ENCODE data around the gene PDE11A.

PDE11A gene

GRCh38 chr2:177629357-177630024, 443.1 kb downstream of the PDE11A start:
- no peak for DNase-seq (ENCODE audit: low read depth in 2 of 2)

GRCh38 chr2:177628831-177629230, 443.7 kb downstream of the PDE11A start:
- DNase-seq (ENCODE audit: low read depth in 2 of 2) = no peak

DNA sequence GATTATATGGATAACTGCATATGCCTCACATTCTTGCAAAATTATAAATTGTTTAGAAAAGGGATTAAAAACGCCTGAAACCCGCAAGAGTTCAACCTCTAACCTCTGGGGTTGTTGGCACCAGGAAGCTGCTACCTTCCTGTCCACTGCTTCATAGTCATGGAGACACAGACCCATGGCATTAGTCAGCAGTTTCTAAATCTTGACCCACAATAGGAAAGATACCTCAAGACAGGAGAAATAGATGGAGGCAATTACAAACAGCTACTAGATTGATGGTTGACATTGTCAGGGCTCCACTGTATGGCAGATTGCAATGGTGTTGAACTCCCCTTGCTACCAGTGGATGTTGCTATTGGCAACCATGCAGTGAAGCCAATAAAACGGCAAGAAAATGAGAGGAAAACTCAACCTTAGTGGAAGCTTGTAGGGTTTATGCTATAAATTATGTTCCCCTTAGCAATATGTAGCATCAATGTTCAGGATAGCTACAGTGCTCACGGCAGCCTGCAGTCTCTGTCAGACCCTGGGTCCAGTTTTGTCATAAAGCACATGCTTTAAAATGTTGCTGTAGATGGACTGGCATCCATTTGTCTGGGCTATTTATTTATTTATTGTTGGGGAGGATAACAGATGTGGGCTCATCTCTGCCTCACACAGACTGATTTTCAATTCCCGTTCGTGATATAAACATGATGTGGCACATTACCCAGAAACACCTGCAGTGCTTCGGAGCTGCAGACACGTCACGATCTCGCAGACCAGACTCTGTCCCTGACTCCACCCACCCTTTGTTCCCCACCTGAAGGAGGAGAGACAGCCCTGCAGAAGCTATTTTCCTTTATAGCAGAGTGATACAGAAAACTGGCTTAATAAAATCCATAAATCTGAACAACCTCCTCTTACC, 446.6 kb downstream of the PDE11A start:
- no peak for DNase-seq (ENCODE audit: low read depth in 2 of 2)

- no peak for DNase-seq (ENCODE audit: low read depth in 2 of 2)
Measured at GRCh38 chr2:177622521-177622920, 450.1 kb downstream of the PDE11A start.

GRCh38 chr2:177619986-177620385, 452.6 kb downstream of the PDE11A start:
- no peak for DNase-seq (ENCODE audit: low read depth in 2 of 2)

GRCh38 chr2:177619461-177619860, 453.1 kb downstream of the PDE11A start:
- DNase-seq (ENCODE audit: low read depth in 2 of 2) = no peak

- peak; percentile 73 to 76 for DNase-seq (ENCODE audit: low read depth in 2 of 2)
Measured at GRCh38 chr2:177618255-177619253, 454.0 kb downstream of the PDE11A start.

DNA sequence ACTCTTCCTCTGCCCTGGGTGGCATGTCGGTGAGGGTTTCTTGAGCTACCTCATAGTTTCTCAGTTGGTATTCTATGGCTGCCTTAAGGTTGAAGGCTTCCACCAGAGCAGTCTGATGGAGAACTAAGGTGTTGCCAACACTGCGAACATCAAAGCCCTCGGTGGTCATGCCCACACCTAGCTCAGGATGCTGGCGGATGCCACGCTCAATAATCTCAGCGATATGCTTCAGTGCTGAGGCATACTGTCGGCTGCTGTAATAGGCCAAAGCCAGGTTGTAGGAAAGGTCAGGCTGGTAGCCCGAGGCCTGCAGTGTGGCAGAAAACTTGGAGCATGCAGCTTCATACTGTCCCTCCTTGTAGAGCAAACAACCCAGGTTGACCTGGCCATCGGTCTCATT, 454.7 kb downstream of the PDE11A start:
- no peak for DNase-seq (ENCODE audit: low read depth in 2 of 2)

- DNase-seq (ENCODE audit: low read depth in 2 of 2) = no peak
Measured at GRCh38 chr2:177616731-177617130, 455.8 kb downstream of the PDE11A start.

DNA sequence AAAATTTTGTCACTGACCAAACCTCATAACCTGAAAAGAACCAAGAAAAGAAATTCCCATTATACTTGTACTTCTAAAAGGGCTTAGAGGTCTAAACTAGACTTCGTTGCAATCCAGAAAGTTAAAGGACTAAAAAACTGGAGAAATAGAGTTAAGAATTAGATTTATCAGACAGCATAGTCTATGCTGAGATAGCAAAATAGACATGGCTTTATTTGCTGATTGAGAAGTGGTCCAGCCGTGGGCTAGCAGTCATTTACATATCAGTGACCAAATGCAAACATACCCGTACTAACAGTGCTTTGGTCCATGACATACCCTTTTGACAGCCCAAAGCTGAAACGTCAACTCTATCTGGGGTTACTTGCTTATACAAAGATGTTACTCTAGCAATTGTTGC, 456.5 kb downstream of the PDE11A start:
- DNase-seq (ENCODE audit: low read depth in 2 of 2) = no peak

- no peak for DNase-seq (ENCODE audit: low read depth in 2 of 2)
Measured at GRCh38 chr2:177612659-177613058, 459.9 kb downstream of the PDE11A start.

GRCh38 chr2:177611310-177611886, 461.2 kb downstream of the PDE11A start:
- no peak for DNase-seq (ENCODE audit: low read depth in 2 of 2)

DNA sequence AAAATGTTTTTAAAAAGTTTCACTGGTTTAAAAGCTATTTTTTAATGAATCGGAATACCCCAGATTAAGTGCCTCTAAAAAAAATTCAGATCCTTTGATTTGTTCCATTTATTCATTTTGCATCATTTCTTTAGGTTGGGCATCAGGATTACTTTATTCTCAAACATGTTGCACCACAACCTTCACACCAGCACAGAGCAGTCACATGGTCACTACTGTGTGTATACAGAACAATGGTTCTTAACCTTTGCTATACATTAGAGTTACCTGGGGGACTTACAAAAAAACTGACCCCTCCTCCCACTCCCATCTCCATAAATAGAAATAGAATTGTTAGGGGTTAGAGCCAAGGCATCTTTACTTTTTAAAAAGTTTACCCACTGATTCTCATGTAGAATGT, 461.8 kb downstream of the PDE11A start:
- no peak for DNase-seq (ENCODE audit: low read depth in 2 of 2)

- DNase-seq (ENCODE audit: low read depth in 2 of 2) = no peak
Measured at GRCh38 chr2:177606636-177607035, 465.9 kb downstream of the PDE11A start.

GRCh38 chr2:177604271-177605065, 468.1 kb downstream of the PDE11A start:
- no peak for DNase-seq (ENCODE audit: low read depth in 2 of 2)

GRCh38 chr2:177603768-177604167, 468.8 kb downstream of the PDE11A start:
- DNase-seq (ENCODE audit: low read depth in 2 of 2) = no peak

GRCh38 chr2:177603181-177603580, 469.4 kb downstream of the PDE11A start:
- no peak for DNase-seq (ENCODE audit: low read depth in 2 of 2)

GRCh38 chr2:177602611-177603164, 469.9 kb downstream of the PDE11A start:
- no peak for DNase-seq (ENCODE audit: low read depth in 2 of 2)

GRCh38 chr2:177600917-177601316, 471.7 kb downstream of the PDE11A start:
- DNase-seq (ENCODE audit: low read depth in 2 of 2) = no peak

DNA sequence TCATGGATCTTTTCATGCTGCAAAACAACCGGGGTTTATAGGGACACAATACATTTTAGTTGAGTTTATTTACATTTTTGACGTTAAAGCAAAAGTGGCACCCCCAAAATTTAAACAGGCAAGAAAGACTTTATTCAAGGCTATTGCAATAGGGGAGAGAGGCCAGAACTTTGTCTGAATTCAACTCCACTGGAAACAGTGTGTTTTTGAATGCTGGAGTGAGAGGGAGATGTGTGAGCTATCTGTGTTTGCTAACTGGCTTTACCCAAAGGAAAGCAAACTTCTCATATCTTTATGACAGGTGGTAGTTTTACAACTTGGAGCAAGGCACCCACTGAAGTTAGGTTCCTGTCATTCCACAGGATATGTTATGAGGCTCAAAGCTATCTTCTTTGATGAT, 472.6 kb downstream of the PDE11A start:
- DNase-seq (ENCODE audit: low read depth in 2 of 2) = no peak
